Esophagus squamous epithelium (tissue), 4 donors: ENCODE measurements around the gene ALX4.

ENCODE experiments used
- POLR2A ChIP-seq, 4 donors: fragments of 450-650 bp; IDR thresholded peaks; one replicate each; pipeline ENCODE4 v1.6.1; 2017; ENCODE audit warnings: antibody characterized with exemption in 4 of 4, mild to moderate bottlenecking in 4 of 4, moderate library complexity in 3 of 4
- TF ChIP-seq, protein P1 (sequence below), 6 experiments: fragments of 450-650 bp in 4 of 6; fragments of 200-600 bp in 2 of 6; sonication (generic) in 2 of 6; IDR thresholded peaks; one replicate each; pipeline ENCODE4 v1.5.1; 2016 to 2019; ENCODE audit warnings: antibody characterized with exemption in 6 of 6, mild to moderate bottlenecking in 4 of 6, moderate library complexity in 4 of 6

DNA sequence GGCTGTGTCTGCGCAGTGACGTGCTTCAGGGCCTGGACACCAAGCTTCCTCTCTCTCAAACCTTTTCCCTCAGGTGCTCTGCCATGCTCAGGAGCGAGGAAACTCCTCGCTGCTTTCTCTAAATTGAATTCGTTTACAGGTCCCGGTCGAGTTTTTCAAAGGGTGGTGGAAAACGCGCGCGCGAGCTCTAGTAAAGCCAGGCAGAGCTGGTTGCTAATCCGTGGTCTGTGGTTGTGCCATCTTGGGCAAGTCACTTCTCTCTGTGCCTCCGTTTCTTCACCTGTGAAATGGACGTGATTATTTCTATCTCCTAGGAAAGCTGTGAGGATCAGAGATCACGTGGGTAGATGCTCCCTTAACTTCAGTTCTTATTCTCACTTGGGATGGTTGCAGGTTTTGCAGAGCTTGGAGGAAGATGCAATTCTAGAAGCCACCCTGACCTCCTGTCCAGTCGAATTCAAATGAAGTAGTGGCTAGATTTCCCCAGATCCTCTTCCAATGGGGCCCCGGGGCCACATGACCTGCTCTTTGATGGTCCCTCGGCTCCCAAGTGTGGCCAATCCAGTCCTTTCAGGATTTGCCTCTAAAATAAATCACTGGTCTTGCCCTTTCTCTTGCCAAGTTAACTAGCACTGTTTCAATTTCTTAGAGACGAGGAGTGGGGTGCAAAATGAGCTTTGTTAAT lies 10.5 kb upstream of the ALX4 start:
- TF ChIP-seq POLR2A (IDR thresholded peaks at IDR 0.05): no peak
- TF ChIP-seq, protein P1, sequence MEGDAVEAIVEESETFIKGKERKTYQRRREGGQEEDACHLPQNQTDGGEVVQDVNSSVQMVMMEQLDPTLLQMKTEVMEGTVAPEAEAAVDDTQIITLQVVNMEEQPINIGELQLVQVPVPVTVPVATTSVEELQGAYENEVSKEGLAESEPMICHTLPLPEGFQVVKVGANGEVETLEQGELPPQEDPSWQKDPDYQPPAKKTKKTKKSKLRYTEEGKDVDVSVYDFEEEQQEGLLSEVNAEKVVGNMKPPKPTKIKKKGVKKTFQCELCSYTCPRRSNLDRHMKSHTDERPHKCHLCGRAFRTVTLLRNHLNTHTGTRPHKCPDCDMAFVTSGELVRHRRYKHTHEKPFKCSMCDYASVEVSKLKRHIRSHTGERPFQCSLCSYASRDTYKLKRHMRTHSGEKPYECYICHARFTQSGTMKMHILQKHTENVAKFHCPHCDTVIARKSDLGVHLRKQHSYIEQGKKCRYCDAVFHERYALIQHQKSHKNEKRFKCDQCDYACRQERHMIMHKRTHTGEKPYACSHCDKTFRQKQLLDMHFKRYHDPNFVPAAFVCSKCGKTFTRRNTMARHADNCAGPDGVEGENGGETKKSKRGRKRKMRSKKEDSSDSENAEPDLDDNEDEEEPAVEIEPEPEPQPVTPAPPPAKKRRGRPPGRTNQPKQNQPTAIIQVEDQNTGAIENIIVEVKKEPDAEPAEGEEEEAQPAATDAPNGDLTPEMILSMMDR (IDR thresholded peaks at IDR 0.05): no peak
